ENCODE results near the gene PLA2G15.

DNA sequence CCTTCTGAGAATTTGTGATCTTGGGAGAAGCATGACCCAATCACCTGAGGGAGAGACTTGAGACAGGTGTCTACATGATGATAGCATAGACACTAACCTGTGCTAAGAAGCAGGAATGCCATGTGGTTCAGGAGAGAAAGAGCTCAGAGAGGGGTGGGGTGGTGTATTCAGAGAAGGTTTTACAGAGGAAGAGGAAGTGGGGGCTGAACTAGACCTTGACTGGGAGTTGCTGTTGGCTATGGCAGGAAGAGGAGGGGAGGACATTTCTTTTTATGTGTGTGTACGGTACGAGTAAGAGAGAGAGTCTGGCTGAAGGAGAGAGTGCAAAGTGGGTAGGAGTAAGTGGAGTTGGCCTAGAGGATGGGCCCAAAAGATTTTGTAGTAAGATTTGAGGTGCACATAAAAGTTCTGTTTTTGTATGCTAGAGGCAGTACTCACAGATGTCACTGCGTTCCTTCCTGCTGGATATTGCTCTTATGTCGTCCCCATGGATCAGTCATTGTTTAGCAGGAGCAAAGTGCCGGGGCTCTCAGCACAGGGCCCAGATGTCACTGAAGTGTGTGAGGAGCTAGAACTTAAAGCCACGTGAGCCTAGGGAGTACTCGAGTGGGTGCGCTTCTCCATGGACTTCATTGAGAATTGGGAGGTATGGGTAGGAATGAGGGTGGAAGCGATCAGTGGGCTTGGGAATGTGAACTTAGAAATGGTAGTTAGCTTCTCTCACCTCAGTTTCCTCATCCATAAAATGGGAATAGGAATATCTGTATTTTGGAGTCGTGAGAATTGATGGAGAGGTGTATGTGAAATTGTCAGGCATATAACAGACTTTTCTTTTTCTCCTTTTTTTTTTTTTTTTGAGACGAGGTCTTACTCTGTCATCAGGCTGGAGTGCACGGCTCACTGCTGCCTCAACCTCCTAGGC lies 41.2 kb downstream of the PLA2G15 start:
- TF ChIP-seq, protein P1, sequence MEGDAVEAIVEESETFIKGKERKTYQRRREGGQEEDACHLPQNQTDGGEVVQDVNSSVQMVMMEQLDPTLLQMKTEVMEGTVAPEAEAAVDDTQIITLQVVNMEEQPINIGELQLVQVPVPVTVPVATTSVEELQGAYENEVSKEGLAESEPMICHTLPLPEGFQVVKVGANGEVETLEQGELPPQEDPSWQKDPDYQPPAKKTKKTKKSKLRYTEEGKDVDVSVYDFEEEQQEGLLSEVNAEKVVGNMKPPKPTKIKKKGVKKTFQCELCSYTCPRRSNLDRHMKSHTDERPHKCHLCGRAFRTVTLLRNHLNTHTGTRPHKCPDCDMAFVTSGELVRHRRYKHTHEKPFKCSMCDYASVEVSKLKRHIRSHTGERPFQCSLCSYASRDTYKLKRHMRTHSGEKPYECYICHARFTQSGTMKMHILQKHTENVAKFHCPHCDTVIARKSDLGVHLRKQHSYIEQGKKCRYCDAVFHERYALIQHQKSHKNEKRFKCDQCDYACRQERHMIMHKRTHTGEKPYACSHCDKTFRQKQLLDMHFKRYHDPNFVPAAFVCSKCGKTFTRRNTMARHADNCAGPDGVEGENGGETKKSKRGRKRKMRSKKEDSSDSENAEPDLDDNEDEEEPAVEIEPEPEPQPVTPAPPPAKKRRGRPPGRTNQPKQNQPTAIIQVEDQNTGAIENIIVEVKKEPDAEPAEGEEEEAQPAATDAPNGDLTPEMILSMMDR (IDR thresholded peaks at IDR 0.05): no peak
- TF ChIP-seq POLR2A (IDR thresholded peaks at IDR 0.05): no peak
